Measurements from ENCODE around the gene MRPS16. TPM values are rescaled to one million over a fixed set of nuclear protein-coding genes. Genes with fewer than 3 reads are reported as not detected.

MRPS16 gene
- total RNA-seq, 1 experiment from 2014 or later, result 71.6 TPM

- no peak for DNase-seq (ENCODE audit: low spot score)
These were observed 12.5 kb downstream of the MRPS16 start for GRCh38 chr10:73239908-73240307.

GRCh38 chr10:73238990-73239566 is 13.4 kb downstream of the MRPS16 start:
- no peak for DNase-seq (ENCODE audit: low spot score)

- DNase-seq (ENCODE audit: low spot score), result no peak
These were observed 17.7 kb downstream of the MRPS16 start for GRCh38 chr10:73234695-73235094.

- DNase-seq (ENCODE audit: low spot score), result no peak
These were observed 18.6 kb downstream of the MRPS16 start for GRCh38 chr10:73233883-73234282.

GRCh38 chr10:73232887-73233286 is 19.6 kb downstream of the MRPS16 start:
- DNase-seq (ENCODE audit: low spot score), result no peak

GRCh38 chr10:73229567-73229966 is 22.9 kb downstream of the MRPS16 start:
- no peak for DNase-seq (ENCODE audit: low spot score)

- no peak for DNase-seq (ENCODE audit: low spot score)
These were observed 24.2 kb downstream of the MRPS16 start for GRCh38 chr10:73228247-73228646.

- DNase-seq (ENCODE audit: low spot score), result no peak
These were observed 25.8 kb downstream of the MRPS16 start for GRCh38 chr10:73226663-73227062.

- no peak for DNase-seq (ENCODE audit: low spot score)
These were observed 26.9 kb downstream of the MRPS16 start for GRCh38 chr10:73225518-73225917.

- no peak for DNase-seq (ENCODE audit: low spot score)
These were observed 31.5 kb downstream of the MRPS16 start for GRCh38 chr10:73220989-73221388.

GRCh38 chr10:73219384-73219783 is 33.1 kb downstream of the MRPS16 start:
- no peak for DNase-seq (ENCODE audit: low spot score)

- DNase-seq (ENCODE audit: low spot score), result peak; percentile 15
These were observed 33.8 kb downstream of the MRPS16 start for GRCh38 chr10:73218431-73219191.

- no peak for DNase-seq (ENCODE audit: low spot score)
These were observed 34.8 kb downstream of the MRPS16 start for GRCh38 chr10:73217628-73218027.

- no peak for DNase-seq (ENCODE audit: low spot score)
These were observed 36.7 kb downstream of the MRPS16 start for GRCh38 chr10:73215749-73216148.

- no peak for DNase-seq (ENCODE audit: low spot score)
These were observed 41.2 kb downstream of the MRPS16 start for GRCh38 chr10:73211106-73211811.

- DNase-seq (ENCODE audit: low spot score), result no peak
These were observed 41.9 kb downstream of the MRPS16 start for GRCh38 chr10:73210395-73211105.

GRCh38 chr10:73209705-73210104 is 42.7 kb downstream of the MRPS16 start:
- no peak for DNase-seq (ENCODE audit: low spot score)

GRCh38 chr10:73207883-73208282 is 44.6 kb downstream of the MRPS16 start:
- no peak for DNase-seq (ENCODE audit: low spot score)

- DNase-seq (ENCODE audit: low spot score), result no peak
These were observed 46.1 kb downstream of the MRPS16 start for GRCh38 chr10:73206385-73206784.

GRCh38 chr10:73205890-73206289 is 46.6 kb downstream of the MRPS16 start:
- DNase-seq (ENCODE audit: low spot score), result no peak

GRCh38 chr10:73205081-73205480 is 47.4 kb downstream of the MRPS16 start:
- DNase-seq (ENCODE audit: low spot score), result no peak

Measured in H4 (cell line).